HEK293 (cell line): ENCODE measurements around the gene KCNK4.

Experiments used
- FEZF1 ChIP-seq: fragments of 450-650 bp; formaldehyde crosslinking; IDR thresholded peaks from 2 replicates; pipeline ENCODE4 v1.5.1; 2016; ENCODE audit warnings: missing biosample characterization, missing genetic modification characterization
- GLI4 ChIP-seq: fragments of 450-650 bp; formaldehyde crosslinking; IDR thresholded peaks from 2 replicates; pipeline ENCODE4 v1.5.1; 2016; ENCODE audit warnings: missing biosample characterization, missing genetic modification characterization
- GLIS2 ChIP-seq: fragments of 450-650 bp; formaldehyde crosslinking; IDR thresholded peaks from 2 replicates; pipeline ENCODE4 v1.5.1; 2016; ENCODE audit warnings: missing biosample characterization, missing genetic modification characterization
- MEIS1 ChIP-seq: sonication (generic); formaldehyde crosslinking; IDR thresholded peaks from 2 replicates; pipeline ENCODE4 v1.8.1; 2022; ENCODE audit warnings: missing genetic modification reagents, mild to moderate bottlenecking, borderline replicate concordance
- MYNN ChIP-seq: fragments of 450-650 bp; formaldehyde crosslinking; IDR thresholded peaks from 2 replicates; pipeline ENCODE4 v1.5.1; 2016; ENCODE audit warnings: missing biosample characterization, missing genetic modification characterization, borderline replicate concordance
- PRDM1 ChIP-seq: fragments of 450-650 bp; formaldehyde crosslinking; IDR thresholded peaks from 2 replicates; pipeline ENCODE4; 2016; ENCODE audit warnings: missing biosample characterization, missing genetic modification characterization
- REPIN1 ChIP-seq: fragments of 450-650 bp; formaldehyde crosslinking; IDR thresholded peaks from 2 replicates; pipeline ENCODE4 v1.5.1; 2017; ENCODE audit warnings: missing biosample characterization, missing genetic modification characterization, low read depth
- SCRT2 ChIP-seq: fragments of 450-650 bp; formaldehyde crosslinking; IDR thresholded peaks from 2 replicates; pipeline ENCODE4 v1.5.1; 2016; ENCODE audit warnings: missing biosample characterization, missing genetic modification characterization
- SETDB1 ChIP-seq: IDR thresholded peaks from one replicate; pipeline ENCODE4 v1.6.1; 2017; ENCODE audit warnings: mild to moderate bottlenecking, low read length, moderate library complexity, mixed read lengths; ENCODE audit not compliant: insufficient read length
- YY2 ChIP-seq: fragments of 450-650 bp; formaldehyde crosslinking; IDR thresholded peaks from 2 replicates; pipeline ENCODE4 v1.5.1; 2016; ENCODE audit warnings: missing biosample characterization, missing genetic modification characterization
- ZBTB1 ChIP-seq: fragments of 450-650 bp; formaldehyde crosslinking; IDR thresholded peaks from 2 replicates; pipeline ENCODE4 v1.5.1; 2016; ENCODE audit warnings: missing biosample characterization, missing genetic modification characterization
- ZBTB6 ChIP-seq: fragments of 450-650 bp; formaldehyde crosslinking; IDR thresholded peaks from 2 replicates; pipeline ENCODE4 v1.5.1; 2017; ENCODE audit warnings: missing biosample characterization, missing genetic modification characterization
- ZFP41 ChIP-seq: fragments of 450-650 bp; formaldehyde crosslinking; IDR thresholded peaks from 2 replicates; pipeline ENCODE4 v1.5.1; 2016; ENCODE audit warnings: missing biosample characterization, missing genetic modification characterization, borderline replicate concordance
- ZIC2 ChIP-seq: fragments of 450-650 bp; formaldehyde crosslinking; IDR thresholded peaks from 2 replicates; pipeline ENCODE4 v1.5.1; 2016; ENCODE audit warnings: missing biosample characterization, missing genetic modification characterization
- ZNF140 ChIP-seq: fragments of 450-650 bp; formaldehyde crosslinking; IDR thresholded peaks from 2 replicates; pipeline ENCODE4 v1.5.1; 2016; ENCODE audit warnings: missing biosample characterization, missing genetic modification characterization
- ZNF239 ChIP-seq: fragments of 450-650 bp; formaldehyde crosslinking; IDR thresholded peaks from 2 replicates; pipeline ENCODE4 v1.5.1; 2016; ENCODE audit warnings: missing biosample characterization, missing genetic modification characterization
- ZNF24 ChIP-seq: fragments of 450-650 bp; formaldehyde crosslinking; IDR thresholded peaks from 2 replicates; pipeline ENCODE4 v1.5.1; 2016; ENCODE audit warnings: missing biosample characterization, missing genetic modification characterization
- ZNF26 ChIP-seq: fragments of 450-650 bp; formaldehyde crosslinking; IDR thresholded peaks from 2 replicates; pipeline ENCODE4 v1.5.1; 2016; ENCODE audit warnings: missing biosample characterization, missing genetic modification characterization
- ZNF266 ChIP-seq: fragments of 450-650 bp; formaldehyde crosslinking; IDR thresholded peaks from 2 replicates; pipeline ENCODE4 v1.5.1; 2016; ENCODE audit warnings: missing biosample characterization, missing genetic modification characterization, low read depth
- ZNF280C ChIP-seq: fragments of 450-650 bp; formaldehyde crosslinking; IDR thresholded peaks from 2 replicates; pipeline ENCODE4 v1.5.1; 2016; ENCODE audit warnings: missing biosample characterization, missing genetic modification characterization
- ZNF341 ChIP-seq: fragments of 450-650 bp; formaldehyde crosslinking; IDR thresholded peaks from 2 replicates; pipeline ENCODE4; 2016; ENCODE audit warnings: low read depth, missing biosample characterization, missing genetic modification characterization
- ZNF391 ChIP-seq: fragments of 450-650 bp; formaldehyde crosslinking; IDR thresholded peaks from 2 replicates; pipeline ENCODE4 v1.5.1; 2016; ENCODE audit warnings: low read depth, missing biosample characterization, missing genetic modification characterization, borderline replicate concordance
- ZNF488 ChIP-seq: fragments of 450-650 bp; formaldehyde crosslinking; IDR thresholded peaks from 2 replicates; pipeline ENCODE4 v1.5.1; 2016; ENCODE audit warnings: missing biosample characterization, missing genetic modification characterization
- ZNF513 ChIP-seq: fragments of 450-650 bp; IDR thresholded peaks from 2 replicates; pipeline ENCODE4 v1.5.1; 2018; ENCODE audit warnings: missing biosample characterization, missing genetic modification characterization
- ZNF544 ChIP-seq: fragments of 450-650 bp; formaldehyde crosslinking; IDR thresholded peaks from 2 replicates; pipeline ENCODE4 v1.5.0; 2017; ENCODE audit warnings: missing biosample characterization, missing genetic modification characterization
- ZNF596 ChIP-seq: fragments of 450-650 bp; IDR thresholded peaks from 2 replicates; pipeline ENCODE4 v1.5.0; 2018; ENCODE audit warnings: missing biosample characterization, mild to moderate bottlenecking, missing genetic modification characterization, moderate library complexity
- ZNF600 ChIP-seq: fragments of 450-650 bp; formaldehyde crosslinking; IDR thresholded peaks from 2 replicates; pipeline ENCODE4 v1.5.1; 2016; ENCODE audit warnings: missing biosample characterization, missing genetic modification characterization
- ZNF626 ChIP-seq: fragments of 450-650 bp; sonication (Bioruptor Pico); formaldehyde crosslinking; IDR thresholded peaks from 2 replicates; pipeline ENCODE4 v1.5.1; 2018; ENCODE audit warnings: missing biosample characterization, missing genetic modification characterization, inconsistent platforms
- ZNF629 ChIP-seq: fragments of 450-650 bp; formaldehyde crosslinking; IDR thresholded peaks from 2 replicates; pipeline ENCODE4 v1.5.1; 2017; ENCODE audit warnings: missing biosample characterization, missing genetic modification characterization
- ZNF701 ChIP-seq: fragments of 450-650 bp; formaldehyde crosslinking; IDR thresholded peaks from 2 replicates; pipeline ENCODE4 v1.5.1; 2016; ENCODE audit warnings: missing biosample characterization, missing genetic modification characterization
- ZNF830 ChIP-seq: fragments of 450-650 bp; IDR thresholded peaks from 2 replicates; pipeline ENCODE4 v1.5.0; 2018; ENCODE audit warnings: missing biosample characterization, missing genetic modification characterization, low read depth, mild to moderate bottlenecking, moderate library complexity
- ZSCAN30 ChIP-seq: fragments of 450-650 bp; IDR thresholded peaks from 2 replicates; pipeline ENCODE4 v1.5.1; 2018; ENCODE audit warnings: missing biosample characterization, mild to moderate bottlenecking, missing genetic modification characterization, moderate library complexity
- TF ChIP-seq, protein P1 (sequence below): fragments of 450-650 bp; IDR thresholded peaks from 2 replicates; pipeline ENCODE4 v1.5.1; 2018; ENCODE audit warnings: missing biosample characterization, mild to moderate bottlenecking, missing genetic modification characterization

Gene KCNK4

GRCh38 chr11:64317961-64318765 lies 27.1 kb downstream of the KCNK4 start, which contains the start of gene PRDX5 (continued):
- TF ChIP-seq ZFP41 (tag by site-specific recombination) (no peak), ZNF341 (tag by site-specific recombination) (peak; percentile 98), ZNF626 (tag by site-specific recombination) (no peak), SCRT2 (tag by site-specific recombination) (no peak), ZNF24 (tag by site-specific recombination) (no peak), ZBTB1 (tag by site-specific recombination) (no peak), ZNF629 (tag by site-specific recombination) (peak; percentile 56), ZNF391 (tag by site-specific recombination) (no peak), ZBTB6 (tag by site-specific recombination) (no peak), ZNF239 (tag by site-specific recombination) (no peak), SETDB1 (no peak), ZNF488 (tag by site-specific recombination) (no peak), ZNF596 (tag by site-specific recombination) (no peak), GLIS2 (tag by site-specific recombination) (peak; percentile 90), ZNF830 (tag by site-specific recombination) (no peak), MEIS1 (CRISPR knock-in tag) (no peak), ZNF600 (tag by site-specific recombination) (peak; percentile 64), YY2 (tag by site-specific recombination) (no peak), ZSCAN30 (tag by site-specific recombination) (no peak), FEZF1 (no peak), ZNF26 (tag by site-specific recombination) (no peak), PRDM1 (tag by site-specific recombination) (no peak), ZNF701 (tag by site-specific recombination) (no peak), ZIC2 (tag by site-specific recombination) (peak; percentile 80), ZNF513 (tag by site-specific recombination) (no peak), GLI4 (tag by site-specific recombination) (no peak), ZNF280C (no peak), ZNF140 (tag by site-specific recombination) (no peak), REPIN1 (tag by site-specific recombination) (no peak), MYNN (no peak), ZNF266 (no peak), ZNF544 (tag by site-specific recombination) (no peak)
- TF ChIP-seq, protein P1, sequence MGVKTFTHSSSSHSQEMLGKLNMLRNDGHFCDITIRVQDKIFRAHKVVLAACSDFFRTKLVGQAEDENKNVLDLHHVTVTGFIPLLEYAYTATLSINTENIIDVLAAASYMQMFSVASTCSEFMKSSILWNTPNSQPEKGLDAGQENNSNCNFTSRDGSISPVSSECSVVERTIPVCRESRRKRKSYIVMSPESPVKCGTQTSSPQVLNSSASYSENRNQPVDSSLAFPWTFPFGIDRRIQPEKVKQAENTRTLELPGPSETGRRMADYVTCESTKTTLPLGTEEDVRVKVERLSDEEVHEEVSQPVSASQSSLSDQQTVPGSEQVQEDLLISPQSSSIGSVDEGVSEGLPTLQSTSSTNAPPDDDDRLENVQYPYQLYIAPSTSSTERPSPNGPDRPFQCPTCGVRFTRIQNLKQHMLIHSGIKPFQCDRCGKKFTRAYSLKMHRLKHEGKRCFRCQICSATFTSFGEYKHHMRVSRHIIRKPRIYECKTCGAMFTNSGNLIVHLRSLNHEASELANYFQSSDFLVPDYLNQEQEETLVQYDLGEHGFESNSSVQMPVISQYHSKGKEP (tag by site-specific recombination): no peak
